Astrocyte of the spinal cord (primary cell): ENCODE results near the gene ITGA8.

Experiments
- DNase-seq: peaks from one replicate; pipeline ENCODE4 v3.0.0; 2011; ENCODE audit warnings: low read depth, low spot score
- H3K4me3 ChIP-seq: 2 replicates; pipeline ENCODE4 v1.5.1; 2011; ENCODE audit warnings: low read depth, mild to moderate bottlenecking, low read length, moderate library complexity
- in situ Hi-C: cut with HindIII; loops from 2 replicates; pipeline ENCODE4 v1.10.0; 2017; ENCODE audit warnings: low sequenced_read_pairs
- TF ChIP-seq, protein P1 (sequence below): IDR thresholded peaks from 2 replicates; pipeline ENCODE4 v1.5.1; 2012; ENCODE audit warnings: low read depth, mild to moderate bottlenecking, low read length, inconsistent platforms

ITGA8 gene

DNA sequence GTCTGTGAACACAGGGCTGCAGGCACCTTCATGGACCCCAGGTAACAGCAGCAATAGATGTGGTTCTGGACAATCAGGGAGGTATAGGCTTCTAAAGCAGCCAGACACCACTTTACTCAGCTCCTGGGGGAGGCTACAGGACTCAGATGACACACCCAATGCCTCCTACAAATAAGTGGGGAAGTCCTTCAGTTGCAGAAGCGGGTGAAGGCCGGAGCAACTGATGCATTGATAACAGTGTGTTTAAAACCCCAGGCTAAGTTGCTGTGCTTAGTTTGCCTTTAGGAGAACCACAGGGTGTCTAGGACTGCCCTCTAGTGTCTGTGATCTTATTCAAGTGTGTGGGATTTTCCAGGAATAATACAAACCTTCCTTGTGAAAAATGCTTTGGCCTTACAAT is 5.9 kb upstream of the ITGA8 start:
- H3K4me3 ChIP-seq: no peak overlapping the region
- TF ChIP-seq, protein P1, sequence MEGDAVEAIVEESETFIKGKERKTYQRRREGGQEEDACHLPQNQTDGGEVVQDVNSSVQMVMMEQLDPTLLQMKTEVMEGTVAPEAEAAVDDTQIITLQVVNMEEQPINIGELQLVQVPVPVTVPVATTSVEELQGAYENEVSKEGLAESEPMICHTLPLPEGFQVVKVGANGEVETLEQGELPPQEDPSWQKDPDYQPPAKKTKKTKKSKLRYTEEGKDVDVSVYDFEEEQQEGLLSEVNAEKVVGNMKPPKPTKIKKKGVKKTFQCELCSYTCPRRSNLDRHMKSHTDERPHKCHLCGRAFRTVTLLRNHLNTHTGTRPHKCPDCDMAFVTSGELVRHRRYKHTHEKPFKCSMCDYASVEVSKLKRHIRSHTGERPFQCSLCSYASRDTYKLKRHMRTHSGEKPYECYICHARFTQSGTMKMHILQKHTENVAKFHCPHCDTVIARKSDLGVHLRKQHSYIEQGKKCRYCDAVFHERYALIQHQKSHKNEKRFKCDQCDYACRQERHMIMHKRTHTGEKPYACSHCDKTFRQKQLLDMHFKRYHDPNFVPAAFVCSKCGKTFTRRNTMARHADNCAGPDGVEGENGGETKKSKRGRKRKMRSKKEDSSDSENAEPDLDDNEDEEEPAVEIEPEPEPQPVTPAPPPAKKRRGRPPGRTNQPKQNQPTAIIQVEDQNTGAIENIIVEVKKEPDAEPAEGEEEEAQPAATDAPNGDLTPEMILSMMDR: peak; percentile 64
- in situ Hi-C loops: no loop called here
- peak; percentile 74 for DNase-seq

DNA sequence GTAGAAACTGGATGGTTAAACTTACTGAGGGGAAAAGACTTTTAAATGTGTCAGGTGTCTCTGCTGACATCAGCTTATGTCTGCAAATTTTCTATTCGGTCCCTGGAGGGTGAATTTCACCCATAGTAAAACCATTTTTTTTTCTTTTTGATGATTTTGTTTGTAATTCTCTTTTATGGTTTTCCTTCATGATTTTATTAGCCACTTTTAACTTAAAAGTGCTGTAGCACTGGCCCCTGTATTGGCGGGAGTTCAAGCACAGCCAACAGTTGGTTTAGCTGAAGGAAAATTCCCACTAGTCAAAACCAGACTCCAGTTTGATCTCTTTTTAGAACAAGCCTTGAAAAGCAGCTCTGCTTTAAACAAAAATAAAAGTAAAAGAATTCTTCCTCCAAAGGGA is 5.0 kb upstream of the ITGA8 start:
- in situ Hi-C loops: no loop called here
- no peak overlapping the region for H3K4me3 ChIP-seq
- DNase-seq: no peak
- TF ChIP-seq, protein P1: no peak

DNA sequence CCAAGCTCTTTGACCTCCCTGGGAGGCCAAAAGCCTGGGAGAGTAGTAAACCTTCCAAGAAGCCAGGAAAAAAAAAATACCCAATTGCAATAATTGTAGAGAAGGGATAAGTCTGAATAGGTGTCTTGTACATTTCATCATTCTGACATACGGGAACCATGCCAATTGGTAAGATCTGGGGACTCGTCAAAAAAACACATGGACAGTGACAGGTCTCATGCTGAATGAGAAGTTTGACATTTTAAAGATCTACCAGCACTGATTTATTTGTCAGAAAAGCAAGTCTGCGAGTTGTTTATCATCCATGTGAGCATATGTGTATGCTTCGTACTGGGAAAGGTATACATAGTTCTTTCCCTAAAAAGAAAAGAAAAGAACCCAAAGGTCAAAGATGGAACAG is 4.1 kb upstream of the ITGA8 start:
- DNase-seq: no peak
- in situ Hi-C loops: no loop called here
- no peak overlapping the region for H3K4me3 ChIP-seq
- TF ChIP-seq, protein P1: no peak

DNA sequence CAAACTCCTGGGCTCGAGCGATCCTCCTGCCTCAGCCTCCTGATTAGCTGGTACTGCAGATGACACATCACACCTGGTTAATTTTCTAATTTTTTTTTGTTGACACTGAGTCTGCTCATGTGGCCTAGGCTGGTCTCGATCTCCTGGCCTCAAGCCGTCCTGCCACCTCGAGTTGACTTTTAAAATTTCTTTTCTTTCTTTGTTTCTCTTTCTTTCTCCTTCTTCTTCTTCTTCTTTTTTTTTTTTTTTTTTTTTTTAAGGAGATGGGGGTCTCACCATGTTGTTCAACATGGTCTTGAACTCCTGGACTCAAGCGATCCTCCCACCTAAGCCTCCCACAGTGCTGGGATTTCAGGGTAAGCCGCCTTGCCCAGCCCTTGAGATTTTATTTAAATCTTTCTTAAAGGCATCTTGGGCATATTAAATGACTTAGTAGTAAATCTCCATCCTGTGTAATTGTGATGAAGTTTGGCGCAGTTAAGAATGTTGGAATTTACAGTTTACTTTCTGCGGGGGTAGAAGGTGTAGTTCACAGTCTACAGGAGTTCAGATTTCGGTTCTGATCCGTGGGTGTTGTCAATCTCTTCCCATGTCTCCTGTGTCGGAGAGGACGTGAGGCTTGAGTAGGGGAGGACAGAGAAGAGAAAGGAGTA is 1.0 kb upstream of the ITGA8 start:
- in situ Hi-C loops: no loop called here
- TF ChIP-seq, protein P1: no peak
- no peak for DNase-seq
- H3K4me3 ChIP-seq: no peak overlapping the region

DNA sequence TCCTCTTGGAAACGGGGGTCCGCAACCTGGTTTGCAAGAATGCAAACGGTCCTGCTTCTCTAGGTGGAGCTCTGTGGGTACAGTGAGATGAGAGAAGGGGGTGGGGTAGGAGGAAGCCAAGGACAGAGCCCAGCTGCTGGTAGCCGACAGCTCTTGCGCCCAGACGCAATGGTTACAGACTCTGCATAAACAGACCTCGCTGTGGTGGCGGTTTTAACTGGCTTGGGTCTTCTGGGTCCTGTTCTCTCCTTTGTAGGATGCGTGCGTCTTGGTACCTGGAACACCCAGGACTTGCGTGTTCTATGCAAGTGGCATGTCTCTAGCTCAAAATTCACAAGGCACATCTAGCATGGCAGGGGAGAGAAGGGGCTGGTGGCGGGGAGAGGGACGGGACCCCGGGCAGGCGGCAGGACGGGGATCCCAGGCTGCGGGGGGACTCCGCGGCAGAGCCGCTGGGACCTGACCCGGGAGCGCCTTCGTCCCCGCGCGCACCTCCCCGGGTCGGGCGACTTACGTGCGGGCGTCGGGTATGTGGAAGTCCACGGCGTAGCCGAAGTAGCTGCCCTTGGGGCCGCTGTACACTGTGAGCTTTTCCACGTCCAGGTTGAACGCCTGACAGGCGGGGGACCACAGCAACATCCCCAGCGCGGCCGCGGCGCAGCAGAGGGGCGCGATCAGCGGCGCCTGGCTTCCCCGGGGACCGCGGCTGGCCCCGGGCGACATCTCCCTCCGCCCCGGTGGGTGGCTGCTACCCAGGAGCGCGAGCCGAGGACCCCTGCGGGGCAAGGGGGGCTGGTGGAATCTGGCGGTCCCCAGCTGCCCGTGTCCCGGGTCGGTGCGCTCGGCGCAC is 448 bp downstream of the ITGA8 start:
- in situ Hi-C loops: no loop called here
- peak overlapping the region; percentile 55 for H3K4me3 ChIP-seq
- TF ChIP-seq, protein P1: no peak
- peak; percentile 37 for DNase-seq

DNA sequence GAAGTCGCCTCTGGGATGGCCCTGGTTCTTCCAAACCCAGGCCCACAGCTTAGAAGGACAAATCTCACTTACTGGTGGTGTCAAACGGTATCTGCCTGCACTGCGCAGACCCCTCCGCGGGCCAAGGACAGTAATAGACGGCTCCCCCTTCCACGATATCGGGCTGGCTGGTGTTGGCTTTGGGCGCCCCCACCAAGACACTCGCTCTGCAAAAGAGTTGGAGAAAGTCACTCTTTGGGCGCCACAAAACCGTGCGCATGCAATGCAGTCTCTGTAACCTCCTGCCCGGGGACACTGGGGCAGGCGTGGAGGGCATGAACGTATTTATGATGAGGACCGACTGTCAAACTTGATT is 1.1 kb downstream of the ITGA8 start:
- H3K4me3 ChIP-seq: peak overlapping the region; percentile 55
- TF ChIP-seq, protein P1: no peak
- no peak for DNase-seq
- in situ Hi-C loops: no loop called here
